Loucy (cell line): ENCODE results near the gene USB1.

Experiments
- H2AFZ ChIP-seq: fragments of 200-600 bp; sonication (generic); 2 replicates; pipeline ENCODE4 v1.6.0; 2016; ENCODE audit warnings: antibody characterized with exemption, mild to moderate bottlenecking, low read length, moderate library complexity
- H3F3A ChIP-seq: fragments of 200-600 bp; 2 replicates; pipeline ENCODE4 v1.6.0; 2016; ENCODE audit warnings: antibody characterized with exemption, low read depth, mild to moderate bottlenecking
- H3K27me3 ChIP-seq: fragments of 200-600 bp; sonication (generic); 2 replicates; pipeline ENCODE4 v1.6.1; 2014; ENCODE audit warnings: low read length, mild to moderate bottlenecking; ENCODE audit not compliant: insufficient read depth, poor library complexity, severe bottlenecking
- H3K36me3 ChIP-seq: fragments of 200-600 bp; sonication (generic); 2 replicates; pipeline ENCODE4 v1.6.1; 2016; ENCODE audit warnings: low read length; ENCODE audit not compliant: insufficient read depth
- H3K4me1 ChIP-seq: fragments of 200-600 bp; sonication (generic); 2 replicates; pipeline ENCODE4 v1.5.1; 2014; ENCODE audit warnings: low read length, mild to moderate bottlenecking; ENCODE audit not compliant: insufficient read depth, poor library complexity, severe bottlenecking
- H3K4me2 ChIP-seq: fragments of 200-600 bp; sonication (generic); 2 replicates; pipeline ENCODE4 v1.6.0; 2014; ENCODE audit warnings: antibody characterized with exemption, low read length, low read depth, mild to moderate bottlenecking; ENCODE audit not compliant: poor library complexity, severe bottlenecking
- H3K4me3 ChIP-seq: fragments of 200-600 bp; sonication (generic); 2 replicates; pipeline ENCODE4 v1.5.1; 2014; ENCODE audit warnings: low read length, mild to moderate bottlenecking, mixed read lengths; ENCODE audit not compliant: poor library complexity, severe bottlenecking
- H3K79me2 ChIP-seq: fragments of 200-600 bp; sonication (generic); 2 replicates; pipeline ENCODE4 v1.6.1; 2014; ENCODE audit warnings: low read length; ENCODE audit not compliant: insufficient read depth
- H3K9ac ChIP-seq: fragments of 200-600 bp; sonication (generic); 2 replicates; pipeline ENCODE4 v1.6.0; 2014; ENCODE audit warnings: mild to moderate bottlenecking, low read depth, low read length, moderate library complexity; ENCODE audit not compliant: poor library complexity, severe bottlenecking
- H3K9me2 ChIP-seq: fragments of 200-600 bp; sonication (generic); replicated peaks from 2 replicates; pipeline ENCODE4 v1.6.1; 2016; ENCODE audit warnings: low read depth, low read length, mixed read lengths
- H3K9me3 ChIP-seq: fragments of 200-600 bp; sonication (generic); 2 replicates; pipeline ENCODE4 v1.6.1; 2014; ENCODE audit warnings: mild to moderate bottlenecking, antibody characterized with exemption, low read length, low read depth; ENCODE audit not compliant: insufficient read depth
- H4K20me1 ChIP-seq: fragments of 200-600 bp; sonication (generic); 2 replicates; pipeline ENCODE4 v1.6.0; 2014; ENCODE audit warnings: antibody characterized with exemption, low read length, mild to moderate bottlenecking; ENCODE audit not compliant: insufficient read depth, poor library complexity, severe bottlenecking
- EZH2phosphoT487 ChIP-seq: fragments of 200-600 bp; IDR thresholded peaks from 2 replicates; pipeline ENCODE4 v1.6.1; 2018; ENCODE audit warnings: antibody characterized with exemption, mild to moderate bottlenecking, moderate library complexity, borderline replicate concordance
- TF ChIP-seq, protein P1 (sequence below): fragments of 200-600 bp; sonication (generic); conservative IDR thresholded peaks from 2 replicates; pipeline ENCODE4 v1.5.1; 2014; ENCODE audit warnings: mild to moderate bottlenecking, antibody characterized with exemption, low read length

USB1 gene

GRCh38 chr16:58025351-58026138, 24.3 kb downstream of the USB1 start, which contains the start of gene MMP15:
Gene MMP15 (plus strand): TSS chr16:58025754. CDS start chr16:58026351, 597 bp downstream.
- Histone ChIP-seq H2AFZ (peak within 1 kb of the TSS; percentile 98), H3K4me2 (peak within 1 kb of the TSS; percentile 70), H3K4me3 (peak within 1 kb of the TSS; percentile 85), H3K9ac (peak within 1 kb of the TSS; percentile 15), H3K79me2 (no peaks in the 10 kb centered on the region), H3F3A (no peaks in the 10 kb centered on the region), H3K4me1 (peaks cover 3% of the 10 kb centered on the region), H3K9me2 (no peaks in the 10 kb centered on the region), H3K9me3 (no peaks in the 10 kb centered on the region), H4K20me1 (no peaks in the 10 kb centered on the region), H3K27me3 (no peaks in the 10 kb centered on the region), H3K36me3 (no peaks in the 10 kb centered on the region)
- TF ChIP-seq, protein P1, sequence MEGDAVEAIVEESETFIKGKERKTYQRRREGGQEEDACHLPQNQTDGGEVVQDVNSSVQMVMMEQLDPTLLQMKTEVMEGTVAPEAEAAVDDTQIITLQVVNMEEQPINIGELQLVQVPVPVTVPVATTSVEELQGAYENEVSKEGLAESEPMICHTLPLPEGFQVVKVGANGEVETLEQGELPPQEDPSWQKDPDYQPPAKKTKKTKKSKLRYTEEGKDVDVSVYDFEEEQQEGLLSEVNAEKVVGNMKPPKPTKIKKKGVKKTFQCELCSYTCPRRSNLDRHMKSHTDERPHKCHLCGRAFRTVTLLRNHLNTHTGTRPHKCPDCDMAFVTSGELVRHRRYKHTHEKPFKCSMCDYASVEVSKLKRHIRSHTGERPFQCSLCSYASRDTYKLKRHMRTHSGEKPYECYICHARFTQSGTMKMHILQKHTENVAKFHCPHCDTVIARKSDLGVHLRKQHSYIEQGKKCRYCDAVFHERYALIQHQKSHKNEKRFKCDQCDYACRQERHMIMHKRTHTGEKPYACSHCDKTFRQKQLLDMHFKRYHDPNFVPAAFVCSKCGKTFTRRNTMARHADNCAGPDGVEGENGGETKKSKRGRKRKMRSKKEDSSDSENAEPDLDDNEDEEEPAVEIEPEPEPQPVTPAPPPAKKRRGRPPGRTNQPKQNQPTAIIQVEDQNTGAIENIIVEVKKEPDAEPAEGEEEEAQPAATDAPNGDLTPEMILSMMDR: no peak
- TF ChIP-seq EZH2phosphoT487: no peak

GRCh38 chr16:58026139-58026704, 25.0 kb downstream of the USB1 start:
- Histone ChIP-seq H3K9me3 (no peaks in the 10 kb centered on the region), H3K9me2 (no peaks in the 10 kb centered on the region), H3K4me3 (peak overlapping the region; percentile 85), H3K36me3 (no peaks in the 10 kb centered on the region), H3F3A (no peaks in the 10 kb centered on the region), H3K79me2 (no peaks in the 10 kb centered on the region), H4K20me1 (no peaks in the 10 kb centered on the region), H3K9ac (no peak overlapping the region), H3K4me1 (peaks cover 3% of the 10 kb centered on the region), H3K4me2 (peak overlapping the region; percentile 70), H3K27me3 (no peaks in the 10 kb centered on the region), H2AFZ (peak overlapping the region; percentile 98)
- TF ChIP-seq EZH2phosphoT487: no peak
- TF ChIP-seq, protein P1: no peak

- no peaks in the 10 kb centered on the region for H3F3A ChIP-seq
- no peak overlapping the region for H2AFZ ChIP-seq
- H3K27me3 ChIP-seq: no peaks in the 10 kb centered on the region
- H3K79me2 ChIP-seq: no peaks in the 10 kb centered on the region
- peaks cover 3% of the 10 kb centered on the region for H3K4me1 ChIP-seq
- H3K9me2 ChIP-seq: no peaks in the 10 kb centered on the region
- no peak overlapping the region for H3K4me2 ChIP-seq
- TF ChIP-seq EZH2phosphoT487: no peak
- TF ChIP-seq, protein P1: no peak
- no peak overlapping the region for H3K9ac ChIP-seq
- no peak overlapping the region for H3K4me3 ChIP-seq
- no peaks in the 10 kb centered on the region for H3K36me3 ChIP-seq
- H4K20me1 ChIP-seq: no peaks in the 10 kb centered on the region
- no peaks in the 10 kb centered on the region for H3K9me3 ChIP-seq
Measured at GRCh38 chr16:58026705-58027160, 25.5 kb downstream of the USB1 start.
